Sigmoid colon (tissue), 7 donors: ENCODE data around the gene SND1. TPM values are rescaled to one million over a fixed set of nuclear protein-coding genes. Genes with fewer than 3 reads are reported as not detected.

Source experiments
- DNase-seq: peaks from one replicate; pipeline ENCODE4 v3.0.0-alpha.2; 2019
- H3K27ac ChIP-seq, 4 donors: fragments of 200-600 bp; sonication (generic); one replicate each; pipeline ENCODE4 v1.5.1; 2016 to 2019; ENCODE audit warnings: mild to moderate bottlenecking in 1 of 4
- H3K27me3 ChIP-seq, 3 donors: fragments of 200-600 bp; sonication (generic); one replicate each; pipeline ENCODE4 v1.5.1; 2019; ENCODE audit warnings: mild to moderate bottlenecking in 1 of 3
- H3K36me3 ChIP-seq, 4 donors: fragments of 200-600 bp; sonication (generic); one replicate each; pipeline ENCODE4 v1.5.1; 2016 to 2019
- H3K4me1 ChIP-seq, 4 donors: fragments of 200-600 bp; sonication (generic); one replicate each; pipeline ENCODE4 v1.5.1; 2017 to 2019
- H3K4me3 ChIP-seq, 4 donors: fragments of 200-600 bp; sonication (generic); one replicate each; pipeline ENCODE4 v1.5.1; 2017 to 2019; ENCODE audit warnings: mild to moderate bottlenecking in 2 of 4, moderate library complexity in 1 of 4
- H3K9me3 ChIP-seq, 4 donors: fragments of 200-600 bp in 3 of 4; sonication (generic) in 3 of 4; one replicate each; pipeline versions ENCODE4 v1.5.1 to v1.6.1; 2013 to 2019
- CTCF ChIP-seq, 4 experiments: fragments of 450-650 bp in 3 of 4; fragments of 200-600 bp in 1 of 4; IDR thresholded peaks; one replicate each; pipeline ENCODE4 v1.5.1; 2016 to 2019; ENCODE audit warnings: antibody characterized with exemption in 4 of 4, mild to moderate bottlenecking in 3 of 4, moderate library complexity in 2 of 4
- EP300 ChIP-seq, 4 donors: sonication (generic); formaldehyde crosslinking; IDR thresholded peaks; one replicate each; pipeline ENCODE4 v1.6.1; 2017; ENCODE audit warnings: antibody characterized with exemption in 4 of 4
- POLR2A ChIP-seq, 2 donors: fragments of 450-650 bp; IDR thresholded peaks; one replicate each; pipeline ENCODE4 v1.6.1; 2016; ENCODE audit warnings: antibody characterized with exemption in 2 of 2, mild to moderate bottlenecking in 2 of 2, moderate library complexity in 2 of 2
- POLR2AphosphoS5 ChIP-seq, 4 donors: sonication (generic); formaldehyde crosslinking; IDR thresholded peaks; one replicate each; pipeline ENCODE4 v1.6.1; 2017; ENCODE audit warnings: antibody characterized with exemption in 4 of 4
- WGBS, 2 donors: extraction: QIAGEN DNeasy Blood & Tissue Kit; methylation state at CpG; one replicate each; pipeline ENCODE4 v1.1.7; 2013; 5-methylcytosine and 5-hydroxymethylcytosine counted together
- intact Hi-C: fragments of 100-400 bp; cut with DNase I; formaldehyde crosslinking; loops from one replicate; pipeline ENCODE4 v1.15.1; 2023
- polyA plus RNA-seq, 3 donors: library from polyadenylated mRNA; stranded (reverse); fragments of 200-250 nt; gene quantifications; one replicate each; pipeline ENCODE4 v1.2.3, GENCODE V29; 2013
- total RNA-seq, 4 donors: library from RNA; depleted of rRNA; stranded (reverse); fragments of >200 nt; gene quantifications; one replicate each; pipeline ENCODE4 v1.1.0, GENCODE V29; 2016
- donor health status: healthy with polysubstance abuse.
- donor health status: Bipolar disorder and iron deficiency.
- donor health status: healthy.

The SND1 gene
- total and polyA plus RNA-seq, 7 donors: 30.6 to 93.4 (median 71.3) TPM

DNA sequence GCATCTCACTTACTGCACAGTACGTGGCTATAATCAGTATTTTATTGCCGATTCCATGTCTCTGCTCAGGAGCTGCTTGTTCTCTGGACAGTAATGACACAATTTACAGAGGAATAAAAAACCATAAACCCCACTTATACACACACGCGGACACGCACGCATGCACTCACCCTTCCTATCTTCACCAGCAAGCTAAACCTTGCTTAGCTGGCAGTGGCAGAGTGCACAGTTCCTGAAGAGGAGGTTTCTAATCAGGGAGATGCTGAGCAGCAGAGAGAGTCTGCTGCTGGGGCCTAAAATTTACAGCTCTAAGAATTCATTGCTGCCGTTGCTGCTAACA is 66.3 kb downstream of the SND1 start:
- WGBS, 2 donors: 79 to 92% methylated on average over 7 of the region's 7 CpGs
- Histone ChIP-seq H3K4me3 (no peak overlapping the region), H3K9me3 (no peaks in the 10 kb centered on the region), H3K36me3 (peaks cover 5 to 35% (median 13%) of the 10 kb centered on the region in 4 donors), H3K27me3 (no peaks in the 10 kb centered on the region), H3K4me1 (peaks cover 0 to under 1% (median 0%) of the 10 kb centered on the region in 4 donors), H3K27ac (no peak overlapping the region)
- no peak for DNase-seq
- intact Hi-C loops: no loop called here
- no peak for TF ChIP-seq POLR2A (IDR thresholded peaks at IDR 0.05)
- no peak for TF ChIP-seq EP300 (IDR thresholded peaks at IDR 0.05)
- no peak for TF ChIP-seq CTCF (IDR thresholded peaks at IDR 0.05)
- no peak for TF ChIP-seq POLR2AphosphoS5 (IDR thresholded peaks at IDR 0.05)

GRCh38 chr7:127726476-127726875 is 74.5 kb downstream of the SND1 start:
- no peak overlapping the region for H3K27ac ChIP-seq
- H3K4me1 ChIP-seq: no peaks in the 10 kb centered on the region
- TF ChIP-seq EP300 (IDR thresholded peaks at IDR 0.05) (no peak), POLR2A (IDR thresholded peaks at IDR 0.05) (no peak), POLR2AphosphoS5 (IDR thresholded peaks at IDR 0.05) (no peak), CTCF (IDR thresholded peaks at IDR 0.05) (no peak)
- no peak overlapping the region for H3K4me3 ChIP-seq
- peaks cover under 1 to 55% (median 11%) of the 10 kb centered on the region in 4 donors for H3K36me3 ChIP-seq
- no peak for DNase-seq
- H3K27me3 ChIP-seq: no peaks in the 10 kb centered on the region
- intact Hi-C loops: no loop called here
- no peaks in the 10 kb centered on the region for H3K9me3 ChIP-seq
- 93 to 97% methylated on average over 3 of the region's 3 CpGs for WGBS, 2 donors

DNA sequence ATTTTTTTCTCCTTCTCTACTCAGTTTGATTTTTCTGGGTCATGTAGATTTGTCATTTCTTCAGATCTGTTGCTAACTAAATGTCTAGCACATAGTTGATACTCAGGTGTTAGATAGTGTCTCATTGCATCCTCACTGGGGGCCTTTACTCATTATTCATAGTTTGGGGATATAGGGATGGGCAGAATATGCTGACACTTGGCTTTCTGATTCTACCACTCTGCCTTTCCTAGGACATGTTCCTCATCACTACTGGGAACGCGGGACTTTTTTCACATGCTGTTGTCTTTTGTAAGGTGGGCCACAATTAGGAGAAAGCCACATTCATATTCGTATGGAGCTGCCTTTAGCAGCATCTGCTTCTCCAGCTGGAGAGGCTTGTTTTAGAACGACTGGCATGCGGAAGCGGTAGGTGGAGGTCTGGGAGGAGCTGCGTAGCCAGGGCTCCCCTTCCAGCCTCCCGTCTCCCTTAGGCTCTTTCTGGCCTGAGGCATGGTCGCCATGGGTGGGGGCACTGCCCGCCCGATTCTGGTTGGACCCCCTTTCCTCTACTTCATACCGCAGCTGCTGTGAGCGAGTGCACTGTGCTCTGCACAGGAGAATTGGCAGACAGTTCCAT is 78.8 kb downstream of the SND1 start:
- TF ChIP-seq POLR2AphosphoS5 (IDR thresholded peaks at IDR 0.05) (no peak), EP300 (IDR thresholded peaks at IDR 0.05) (no peak), CTCF (IDR thresholded peaks at IDR 0.05) (no peak), POLR2A (IDR thresholded peaks at IDR 0.05) (no peak)
- H3K4me3 ChIP-seq: no peak overlapping the region
- DNase-seq: no peak
- H3K27ac ChIP-seq: no peak overlapping the region
- H3K9me3 ChIP-seq: no peaks in the 10 kb centered on the region
- WGBS, 2 donors: 95 to 98% methylated on average over 13 of the region's 13 CpGs
- H3K4me1 ChIP-seq: no peaks in the 10 kb centered on the region
- H3K36me3 ChIP-seq: peaks cover 0 to 36% (median 2%) of the 10 kb centered on the region in 4 donors
- H3K27me3 ChIP-seq: no peaks in the 10 kb centered on the region
- intact Hi-C loops: no loop called here

- 94 to 95% methylated on average over 10 of the region's 10 CpGs for WGBS, 2 donors
- peaks cover 0 to 38% (median 2%) of the 10 kb centered on the region in 4 donors for H3K36me3 ChIP-seq
- intact Hi-C loops: no loop called here
Measured at GRCh38 chr7:127731431-127732080, 79.6 kb downstream of the SND1 start.

More at GRCh38 chr7:127731431-127732080, 79.6 kb downstream of the SND1 start:
- H3K4me1 ChIP-seq: no peaks in the 10 kb centered on the region
- H3K4me3 ChIP-seq: no peak overlapping the region
- H3K27me3 ChIP-seq: no peaks in the 10 kb centered on the region
- no peaks in the 10 kb centered on the region for H3K9me3 ChIP-seq
- DNase-seq: no peak
- no peak overlapping the region for H3K27ac ChIP-seq
- TF ChIP-seq POLR2A (IDR thresholded peaks at IDR 0.05): no peak
- no peak for TF ChIP-seq POLR2AphosphoS5 (IDR thresholded peaks at IDR 0.05)
- TF ChIP-seq EP300 (IDR thresholded peaks at IDR 0.05): no peak
- TF ChIP-seq CTCF (IDR thresholded peaks at IDR 0.05): no peak
